Colonic mucosa (tissue), 4 donors: ENCODE results near the gene DISP2. TPM values are rescaled to one million over a fixed set of nuclear protein-coding genes. Genes with fewer than 3 reads are reported as not detected.

Source experiments
- DNase-seq: peaks from one replicate; pipeline ENCODE4 v3.0.0-alpha.2; 2020
- H3K27ac ChIP-seq: fragments of 200-600 bp; one replicate; pipeline ENCODE4 v1.8.0; 2021
- H3K27me3 ChIP-seq: fragments of 200-600 bp; one replicate; pipeline ENCODE4 v1.8.0; 2021
- H3K36me3 ChIP-seq: fragments of 200-600 bp; one replicate; pipeline ENCODE4 v1.8.0; 2021
- H3K4me1 ChIP-seq: fragments of 200-600 bp; one replicate; pipeline ENCODE4 v1.8.0; 2021; ENCODE audit warnings: mild to moderate bottlenecking
- H3K4me3 ChIP-seq: fragments of 200-600 bp; one replicate; pipeline ENCODE4 v1.8.0; 2021
- H3K9ac ChIP-seq, 2 donors: one replicate each; pipeline ENCODE4 v1.7.0; 2013; ENCODE audit warnings: control low read depth in 2 of 2, low read depth in 2 of 2, low read length in 2 of 2
- H3K9me3 ChIP-seq: fragments of 200-600 bp; one replicate; pipeline ENCODE4 v1.8.0; 2021
- intact Hi-C: fragments of 100-400 bp; cut with DNase I; formaldehyde crosslinking; loops from one replicate; pipeline ENCODE4 v1.14.1; 2022
- total RNA-seq, 2 donors: library from RNA; stranded (reverse); fragmentation: NEBNext Ultra II Directional in 1 of 2; extraction: Animal tissue kit (Norgen Biotek cat#: 25700) in 1 of 2; gene quantifications; one replicate each; pipeline ENCODE4 v1.2.1, GENCODE V29; 2021
- TF ChIP-seq, protein P1 (sequence below): fragments of 200-600 bp; IDR thresholded peaks from one replicate; pipeline ENCODE4 v1.8.0; 2022; ENCODE audit warnings: antibody characterized with exemption, mild to moderate bottlenecking
- donor health status: healthy.
- donor health status: DM: no; HTN: no; CAD: no.
- donor health status: DM: no; HTN: no; CAD: no.

DISP2 gene
- total RNA-seq, 2 donors from 2014 or later = 12.6 to 16.3 TPM

DNA sequence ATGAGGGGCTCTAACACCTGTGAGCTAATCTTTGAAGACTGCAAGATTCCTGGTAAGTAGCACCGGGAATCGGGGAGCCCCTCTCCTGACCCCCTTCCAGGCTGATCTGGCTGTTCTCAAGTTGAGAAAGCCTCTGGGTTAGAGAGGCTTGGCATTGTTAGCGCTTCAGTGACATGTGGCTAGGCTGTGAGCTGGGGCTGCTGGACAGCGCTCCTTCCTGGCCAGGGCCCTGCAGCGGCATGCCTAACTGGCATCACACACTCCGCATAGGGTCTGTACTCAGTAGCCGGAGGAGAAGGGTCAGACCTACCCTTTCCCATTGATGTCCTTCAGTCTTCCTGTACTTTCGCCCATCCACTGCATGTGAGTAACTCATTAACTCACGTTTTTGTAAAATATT, 55.0 kb downstream of the DISP2 start:
- Histone ChIP-seq H3K4me1 (no peaks in the 10 kb centered on the region), H3K9ac (no peak overlapping the region), H3K36me3 (peaks cover 12% of the 10 kb centered on the region), H3K9me3 (no peaks in the 10 kb centered on the region), H3K4me3 (no peak overlapping the region), H3K27ac (no peak overlapping the region), H3K27me3 (no peaks in the 10 kb centered on the region)
- intact Hi-C loops = no loop called here
- TF ChIP-seq, protein P1, sequence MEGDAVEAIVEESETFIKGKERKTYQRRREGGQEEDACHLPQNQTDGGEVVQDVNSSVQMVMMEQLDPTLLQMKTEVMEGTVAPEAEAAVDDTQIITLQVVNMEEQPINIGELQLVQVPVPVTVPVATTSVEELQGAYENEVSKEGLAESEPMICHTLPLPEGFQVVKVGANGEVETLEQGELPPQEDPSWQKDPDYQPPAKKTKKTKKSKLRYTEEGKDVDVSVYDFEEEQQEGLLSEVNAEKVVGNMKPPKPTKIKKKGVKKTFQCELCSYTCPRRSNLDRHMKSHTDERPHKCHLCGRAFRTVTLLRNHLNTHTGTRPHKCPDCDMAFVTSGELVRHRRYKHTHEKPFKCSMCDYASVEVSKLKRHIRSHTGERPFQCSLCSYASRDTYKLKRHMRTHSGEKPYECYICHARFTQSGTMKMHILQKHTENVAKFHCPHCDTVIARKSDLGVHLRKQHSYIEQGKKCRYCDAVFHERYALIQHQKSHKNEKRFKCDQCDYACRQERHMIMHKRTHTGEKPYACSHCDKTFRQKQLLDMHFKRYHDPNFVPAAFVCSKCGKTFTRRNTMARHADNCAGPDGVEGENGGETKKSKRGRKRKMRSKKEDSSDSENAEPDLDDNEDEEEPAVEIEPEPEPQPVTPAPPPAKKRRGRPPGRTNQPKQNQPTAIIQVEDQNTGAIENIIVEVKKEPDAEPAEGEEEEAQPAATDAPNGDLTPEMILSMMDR = no peak
- DNase-seq = no peak

DNA sequence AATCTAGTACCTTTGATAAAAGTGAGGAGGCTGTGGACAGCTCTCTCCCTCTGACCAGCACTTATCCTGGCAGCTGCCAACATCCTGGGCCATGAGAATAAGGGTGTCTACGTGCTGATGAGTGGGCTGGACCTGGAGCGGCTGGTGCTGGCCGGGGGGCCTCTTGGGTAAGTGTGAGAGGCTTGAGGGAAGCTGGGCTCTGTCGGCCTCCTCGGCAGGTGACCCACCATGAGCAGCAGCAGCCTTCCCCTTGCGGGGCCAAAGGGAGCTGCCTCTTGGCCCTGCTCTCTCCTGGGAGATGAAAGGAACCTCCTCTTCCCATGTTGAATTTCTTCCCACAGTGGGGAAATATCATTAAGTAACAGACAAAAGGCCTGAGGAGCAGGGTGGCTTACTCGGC, 56.8 kb downstream of the DISP2 start:
- Histone ChIP-seq H3K36me3 (peaks cover 12% of the 10 kb centered on the region), H3K27ac (no peak overlapping the region), H3K4me1 (no peaks in the 10 kb centered on the region), H3K9me3 (no peaks in the 10 kb centered on the region), H3K27me3 (no peaks in the 10 kb centered on the region), H3K9ac (no peak overlapping the region), H3K4me3 (no peak overlapping the region)
- intact Hi-C loops = no loop called here
- TF ChIP-seq, protein P1 = no peak
- DNase-seq = no peak

DNA sequence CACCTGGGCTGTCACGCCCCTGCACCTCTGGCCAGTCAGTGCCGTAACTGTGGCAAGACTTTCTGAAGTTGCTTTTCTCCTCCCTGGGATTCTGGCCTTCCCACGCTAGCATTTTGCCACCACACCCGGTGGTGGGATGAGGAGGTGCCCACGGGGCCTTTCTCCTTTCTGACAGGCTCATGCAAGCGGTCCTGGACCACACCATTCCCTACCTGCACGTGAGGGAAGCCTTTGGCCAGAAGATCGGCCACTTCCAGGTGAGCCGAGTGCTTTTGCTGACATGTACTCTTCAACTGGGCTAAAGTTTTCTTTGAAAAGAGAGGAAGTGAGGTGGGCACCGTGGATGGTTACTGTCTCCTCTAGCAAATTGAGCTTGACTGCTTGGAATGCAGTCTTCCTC, 57.2 kb downstream of the DISP2 start:
- intact Hi-C loops = no loop called here

DNA sequence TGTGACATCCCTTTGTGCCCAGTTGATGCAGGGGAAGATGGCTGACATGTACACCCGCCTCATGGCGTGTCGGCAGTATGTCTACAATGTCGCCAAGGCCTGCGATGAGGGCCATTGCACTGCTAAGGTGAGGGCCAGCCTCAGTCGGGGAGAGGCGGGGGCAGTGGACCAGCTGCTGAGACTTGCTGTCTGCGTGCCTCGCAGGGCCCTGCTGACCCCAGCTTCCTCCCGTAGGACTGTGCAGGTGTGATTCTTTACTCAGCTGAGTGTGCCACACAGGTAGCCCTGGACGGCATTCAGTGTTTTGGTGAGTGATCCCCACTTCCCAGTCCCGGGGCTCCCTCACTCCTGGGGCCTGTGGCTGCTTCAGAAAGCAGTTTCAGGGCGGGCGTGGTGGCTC, 58.0 kb downstream of the DISP2 start:
- H3K4me1 ChIP-seq = peaks cover 4% of the 10 kb centered on the region
- no peaks in the 10 kb centered on the region for H3K27me3 ChIP-seq
- no peak overlapping the region for H3K4me3 ChIP-seq
- DNase-seq = no peak
- no peak overlapping the region for H3K9ac ChIP-seq
- H3K36me3 ChIP-seq = peaks cover 11% of the 10 kb centered on the region
- no peak overlapping the region for H3K27ac ChIP-seq
- TF ChIP-seq, protein P1 = no peak
- intact Hi-C loops = no loop called here
- no peaks in the 10 kb centered on the region for H3K9me3 ChIP-seq

More for the DNA sequence above, 57.2 kb downstream of the DISP2 start:
- no peak for DNase-seq
- Histone ChIP-seq H3K4me1 (peaks cover under 1% of the 10 kb centered on the region), H3K36me3 (peaks cover 12% of the 10 kb centered on the region), H3K9me3 (no peaks in the 10 kb centered on the region), H3K27ac (no peak overlapping the region), H3K27me3 (no peaks in the 10 kb centered on the region), H3K9ac (no peak overlapping the region), H3K4me3 (no peak overlapping the region)
- TF ChIP-seq, protein P1 = no peak

DNA sequence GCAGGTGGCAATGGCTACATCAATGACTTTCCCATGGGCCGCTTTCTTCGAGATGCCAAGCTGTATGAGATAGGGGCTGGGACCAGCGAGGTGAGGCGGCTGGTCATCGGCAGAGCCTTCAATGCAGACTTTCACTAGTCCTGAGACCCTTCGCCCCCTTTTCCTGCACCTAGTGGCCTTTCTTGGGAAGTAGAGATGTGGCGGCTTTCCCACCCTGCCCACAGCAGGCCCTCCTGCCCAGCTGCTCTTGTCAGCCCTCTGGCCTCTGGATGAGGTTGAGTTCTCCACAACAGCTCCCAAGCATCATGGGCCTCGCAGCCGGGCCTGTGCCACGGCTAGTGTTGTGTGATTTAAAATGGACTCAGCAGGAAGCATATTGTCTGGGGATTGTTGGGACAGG, 60.1 kb downstream of the DISP2 start:
- Histone ChIP-seq H3K9me3 (no peaks in the 10 kb centered on the region), H3K9ac (no peak overlapping the region), H3K27ac (no peak overlapping the region), H3K36me3 (peaks cover 4% of the 10 kb centered on the region), H3K27me3 (no peaks in the 10 kb centered on the region), H3K4me1 (peaks cover 4% of the 10 kb centered on the region), H3K4me3 (no peak overlapping the region)
- no peak for DNase-seq
- intact Hi-C loops = no loop called here
- TF ChIP-seq, protein P1 = no peak
